ENCODE data around the gene SPRR4.

The SPRR4 gene

GRCh38 chr1:152970495-152970894 lies at the start of gene SPRR4:
Gene SPRR4 (plus strand): TSS chr1:152970648. CDS start chr1:152971891, 1,243 bp downstream.
- DNase-seq: no peak

GRCh38 chr1:152924191-152924590 lies 46.3 kb upstream of the SPRR4 start:
- no peak for DNase-seq

- no peak for DNase-seq
These were observed 44.4 kb upstream of the SPRR4 start for GRCh38 chr1:152926091-152926490.

GRCh38 chr1:152928671-152929070 lies 41.8 kb upstream of the SPRR4 start:
- DNase-seq: no peak

- no peak for DNase-seq
These were observed 38.2 kb upstream of the SPRR4 start for GRCh38 chr1:152932170-152932811.

GRCh38 chr1:152933196-152933595 lies 37.3 kb upstream of the SPRR4 start:
- DNase-seq: no peak

GRCh38 chr1:152940614-152941013 lies 29.8 kb upstream of the SPRR4 start:
- DNase-seq: no peak

GRCh38 chr1:152941037-152941711 lies 29.3 kb upstream of the SPRR4 start:
- DNase-seq: no peak

- DNase-seq: no peak
These were observed 28.3 kb upstream of the SPRR4 start for GRCh38 chr1:152942161-152942560.

- no peak for DNase-seq
These were observed 24.2 kb upstream of the SPRR4 start for GRCh38 chr1:152946248-152946647.

- no peak for DNase-seq
These were observed 23.7 kb upstream of the SPRR4 start, which contains the start of gene SPRR5 for GRCh38 chr1:152946651-152947256. Gene SPRR5 (plus strand): TSS chr1:152947206. CDS start chr1:152948555, 1,349 bp downstream.

- no peak for DNase-seq
These were observed 18.7 kb upstream of the SPRR4 start for GRCh38 chr1:152951711-152952110.

GRCh38 chr1:152953761-152954160 lies 16.7 kb upstream of the SPRR4 start:
- DNase-seq: no peak

- no peak for DNase-seq
These were observed 16.0 kb upstream of the SPRR4 start for GRCh38 chr1:152954436-152954835.

- no peak for DNase-seq
These were observed 12.9 kb upstream of the SPRR4 start for GRCh38 chr1:152957561-152957960.

GRCh38 chr1:152959273-152959672 lies 11.2 kb upstream of the SPRR4 start:
- DNase-seq: no peak

- DNase-seq: no peak
These were observed 10.5 kb upstream of the SPRR4 start for GRCh38 chr1:152959801-152960451.

- no peak for DNase-seq
These were observed 9.9 kb upstream of the SPRR4 start for GRCh38 chr1:152960452-152961044.

GRCh38 chr1:152961226-152961891 lies 9.1 kb upstream of the SPRR4 start:
- DNase-seq: no peak

GRCh38 chr1:152962876-152963415 lies 7.5 kb upstream of the SPRR4 start:
- DNase-seq: no peak

GRCh38 chr1:152964536-152964935 lies 5.9 kb upstream of the SPRR4 start:
- no peak for DNase-seq

- DNase-seq: no peak
These were observed 4.6 kb upstream of the SPRR4 start for GRCh38 chr1:152965853-152966252.
